Activated effector memory CD4-positive, alpha-beta T cell treated with Interleukin-2 at 50 U/mL for 16 hours (primary cell): Measurements from ENCODE around the gene TOLLIP.

Source experiments
- DNase-seq: peaks from one replicate; pipeline ENCODE4 v3.0.0-alpha.2; 2020

The TOLLIP gene

GRCh38 chr11:1228101-1228821 is 81.2 kb downstream of the TOLLIP start:
- no peak for DNase-seq

- DNase-seq, result no peak
Observed at GRCh38 chr11:1227551-1228100, 81.8 kb downstream of the TOLLIP start.

GRCh38 chr11:1226986-1227550 is 82.4 kb downstream of the TOLLIP start:
- no peak for DNase-seq

- DNase-seq, result no peak
Observed at GRCh38 chr11:1226226-1226985, 83.0 kb downstream of the TOLLIP start.

- no peak for DNase-seq
Observed at GRCh38 chr11:1225386-1226225, 83.8 kb downstream of the TOLLIP start.

GRCh38 chr11:1224491-1225385 is 84.7 kb downstream of the TOLLIP start:
- no peak for DNase-seq
